Loucy (cell line): ENCODE results near the gene HK1.

ENCODE experiments used
- CTCF ChIP-seq: fragments of 200-600 bp; sonication (generic); conservative IDR thresholded peaks from 2 replicates; pipeline ENCODE4 v1.5.1; 2014; ENCODE audit warnings: mild to moderate bottlenecking, antibody characterized with exemption, low read length
- EZH2phosphoT487 ChIP-seq: fragments of 200-600 bp; IDR thresholded peaks from 2 replicates; pipeline ENCODE4 v1.6.1; 2018; ENCODE audit warnings: antibody characterized with exemption, mild to moderate bottlenecking, moderate library complexity, borderline replicate concordance

GRCh38 chr10:69412232-69412790, 134.0 kb downstream of the HK1 start:
- TF ChIP-seq CTCF: no peak
- TF ChIP-seq EZH2phosphoT487: no peak
